Stimulated activated CD8-positive, alpha-beta memory T cell treated with anti-CD3 and anti-CD28 coated beads, Interleukin-4, amount 100 ng/mL, for 24 hours (primary cell): ENCODE results near the gene NCF4.
A peak's percentile ranks its signal among the peaks of the same experiment; 100 is the strongest.

Source experiments
- DNase-seq: peaks from one replicate; pipeline ENCODE4 v3.0.0-alpha.2; 2020; ENCODE audit warnings: low read depth

NCF4 gene

GRCh38 chr22:36838119-36839030 lies 22.4 kb upstream of the NCF4 start:
- no peak for DNase-seq

- no peak for DNase-seq
Measured at GRCh38 chr22:36839356-36840073, 21.3 kb upstream of the NCF4 start.

DNA sequence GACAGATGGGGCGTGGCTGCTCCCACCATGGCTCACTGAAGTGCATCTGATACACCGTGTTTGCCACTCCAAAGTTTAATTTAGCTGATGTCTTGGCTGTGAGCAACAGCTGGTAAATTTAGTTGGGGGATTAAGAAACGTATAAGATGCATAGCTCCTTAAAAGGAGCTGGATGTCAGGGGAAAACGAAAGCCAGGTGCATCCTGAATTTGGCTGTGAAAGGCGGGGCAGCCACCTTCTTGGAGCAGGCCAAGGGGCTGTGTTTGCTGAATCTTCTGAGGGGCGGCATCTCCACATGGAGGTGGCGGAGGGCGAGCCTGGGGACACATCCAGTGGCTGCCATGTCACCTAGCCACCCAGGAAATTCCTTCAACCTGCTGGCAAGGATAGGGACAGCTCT lies 20.7 kb upstream of the NCF4 start:
- DNase-seq = no peak

GRCh38 chr22:36846271-36846670 lies 14.5 kb upstream of the NCF4 start:
- no peak for DNase-seq

DNA sequence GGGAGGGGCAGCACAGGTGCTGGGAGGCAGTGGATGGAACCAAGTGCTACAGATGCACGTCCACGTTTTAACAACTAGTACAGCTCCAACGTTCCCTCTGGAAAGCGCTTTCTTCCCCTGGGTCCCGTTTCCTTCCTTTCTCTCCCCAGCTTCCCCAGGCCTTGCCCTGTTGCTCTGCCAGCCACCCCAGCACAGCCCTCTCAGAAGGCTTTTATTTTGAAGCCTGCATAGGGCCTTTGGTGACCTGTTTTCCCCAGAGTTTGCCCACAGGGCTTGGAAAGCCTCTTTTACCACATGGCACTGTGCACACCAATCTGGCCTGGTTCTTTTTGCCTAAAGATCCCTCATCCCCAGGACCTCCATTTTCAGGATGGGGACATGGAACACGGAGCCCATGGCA lies 13.9 kb upstream of the NCF4 start:
- DNase-seq = no peak

DNA sequence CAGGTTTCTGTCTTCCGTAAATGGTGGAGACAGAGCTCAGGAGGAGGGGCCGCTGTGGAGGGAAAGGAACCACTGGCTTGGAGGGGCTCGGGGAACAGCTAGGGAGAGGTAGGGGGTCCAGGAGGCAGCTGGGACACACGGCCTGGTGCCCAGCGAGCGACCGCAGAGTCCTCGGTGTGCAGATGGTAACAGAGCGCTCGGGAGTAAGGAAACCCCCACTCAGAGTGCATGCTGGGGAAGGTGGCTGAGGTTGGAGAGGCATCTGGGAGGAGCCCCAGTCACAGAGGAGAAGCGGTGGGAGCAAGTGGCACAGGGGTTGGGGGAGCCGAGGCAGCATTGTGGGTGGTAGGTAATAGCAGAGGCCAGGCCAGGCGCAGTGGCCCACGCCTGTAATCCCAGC lies 10.8 kb upstream of the NCF4 start:
- DNase-seq = no peak

- no peak for DNase-seq
Measured at GRCh38 chr22:36850682-36851081, 10.1 kb upstream of the NCF4 start.

DNA sequence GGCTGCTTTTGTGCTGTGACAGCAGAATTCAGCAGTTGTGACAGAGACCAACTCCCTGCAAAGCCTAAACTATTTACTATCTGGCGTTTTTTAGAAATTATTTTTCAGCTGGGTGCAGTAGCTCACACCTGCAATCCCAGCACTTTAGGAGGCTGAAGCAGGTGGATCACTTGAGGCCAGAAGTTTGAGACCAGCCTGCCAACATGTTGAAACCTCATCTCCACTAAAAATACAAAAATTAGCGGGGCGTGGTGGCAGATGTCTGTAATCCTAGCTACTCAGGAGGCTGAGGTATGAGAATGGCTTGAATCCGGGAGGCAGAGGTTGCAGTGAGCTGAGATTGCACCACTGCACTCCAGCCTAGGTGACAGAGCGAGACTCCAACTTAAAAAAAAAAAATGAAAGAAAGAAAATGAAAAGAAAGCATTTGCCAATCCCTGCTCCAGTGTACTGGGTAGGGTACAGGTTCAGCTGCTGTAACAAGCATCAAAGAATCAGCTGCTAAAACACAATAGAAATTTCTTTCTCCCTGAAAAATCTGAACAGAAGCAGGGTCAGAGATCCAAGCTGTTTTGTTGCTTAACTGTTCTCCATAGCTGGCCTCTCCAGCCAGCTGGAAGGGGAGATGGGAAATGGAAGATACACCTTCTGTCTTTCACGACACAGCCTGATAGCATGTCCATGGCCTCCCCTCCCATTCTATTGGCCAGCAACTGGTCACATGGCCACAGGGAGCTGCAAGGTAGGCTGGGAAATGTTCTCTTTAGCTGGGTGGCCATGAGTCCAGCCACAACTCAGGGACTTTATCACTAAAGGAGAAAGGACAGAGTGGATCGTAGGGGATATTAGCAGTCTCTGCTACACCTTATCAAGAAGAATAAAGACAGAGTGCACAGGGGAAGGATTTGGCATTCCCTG lies 8.5 kb upstream of the NCF4 start:
- no peak for DNase-seq

GRCh38 chr22:36853407-36854099 lies 7.3 kb upstream of the NCF4 start:
- DNase-seq = peak; percentile 82

- no peak for DNase-seq
Measured at GRCh38 chr22:36855478-36855877, 5.3 kb upstream of the NCF4 start.

- peak; percentile 86 for DNase-seq
Measured at GRCh38 chr22:36856121-36856791, 4.5 kb upstream of the NCF4 start.

DNA sequence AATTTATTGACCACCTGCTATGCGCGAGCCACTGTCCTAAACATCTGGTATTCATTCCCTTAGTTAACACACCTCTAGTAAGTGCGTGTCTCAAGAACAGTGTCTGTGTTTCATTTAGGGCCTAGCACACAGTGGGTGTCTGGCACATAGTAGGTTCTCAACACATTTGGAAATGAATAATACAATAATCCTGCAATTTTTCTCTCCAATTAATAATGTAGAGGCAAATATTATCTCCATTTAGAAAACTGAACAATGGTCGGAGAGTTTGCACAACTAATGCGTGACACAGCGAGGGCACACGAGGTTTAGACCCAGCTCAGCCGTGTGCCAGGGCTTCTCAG lies 4.0 kb upstream of the NCF4 start:
- no peak for DNase-seq

DNA sequence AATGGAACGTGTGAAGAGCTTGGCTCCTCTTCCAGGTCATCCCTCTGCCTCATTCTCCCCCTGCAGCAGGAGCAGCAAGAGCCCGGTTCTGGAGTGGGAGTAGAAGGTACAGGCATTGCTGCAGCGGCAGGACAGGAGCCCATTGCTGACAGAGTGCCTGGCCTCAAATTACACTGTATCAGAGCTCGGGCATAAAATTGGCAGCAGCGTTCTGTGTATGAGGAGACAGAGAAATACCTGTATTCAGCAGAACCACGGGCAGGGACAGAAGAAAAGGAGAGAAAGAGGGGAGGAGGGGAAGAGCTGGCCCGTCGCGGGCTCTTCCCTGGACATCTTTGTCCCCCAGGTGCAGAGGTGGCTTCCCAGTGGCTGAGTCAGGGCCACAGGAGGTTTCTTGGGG lies 2.6 kb upstream of the NCF4 start:
- no peak for DNase-seq

DNA sequence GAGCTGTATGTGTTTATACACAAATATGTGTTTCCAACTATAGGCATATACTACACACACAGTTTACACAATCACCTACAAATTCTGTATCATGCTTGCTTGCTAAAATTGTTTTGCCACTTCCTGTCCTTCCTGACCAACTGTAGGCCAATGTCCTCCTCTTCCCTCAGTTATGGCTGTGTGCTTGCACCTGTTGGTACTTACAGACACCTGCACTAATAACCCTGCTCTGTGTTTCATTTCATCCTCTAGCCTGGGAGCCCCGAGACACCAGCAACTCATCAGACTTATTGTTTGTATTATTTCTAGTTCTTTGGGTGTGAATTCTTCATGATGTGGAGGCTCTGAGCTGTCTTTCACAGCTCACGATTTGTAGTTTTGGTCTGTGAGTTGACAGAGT lies 1.8 kb upstream of the NCF4 start:
- DNase-seq = no peak

- DNase-seq = no peak
Measured at GRCh38 chr22:36860017-36860416, 789 bp upstream of the NCF4 start.

GRCh38 chr22:36860438-36860820 lies 377 bp upstream of the NCF4 start:
- no peak for DNase-seq

- DNase-seq = no peak
Measured at GRCh38 chr22:36862251-36863242, 1.7 kb downstream of the NCF4 start.

DNA sequence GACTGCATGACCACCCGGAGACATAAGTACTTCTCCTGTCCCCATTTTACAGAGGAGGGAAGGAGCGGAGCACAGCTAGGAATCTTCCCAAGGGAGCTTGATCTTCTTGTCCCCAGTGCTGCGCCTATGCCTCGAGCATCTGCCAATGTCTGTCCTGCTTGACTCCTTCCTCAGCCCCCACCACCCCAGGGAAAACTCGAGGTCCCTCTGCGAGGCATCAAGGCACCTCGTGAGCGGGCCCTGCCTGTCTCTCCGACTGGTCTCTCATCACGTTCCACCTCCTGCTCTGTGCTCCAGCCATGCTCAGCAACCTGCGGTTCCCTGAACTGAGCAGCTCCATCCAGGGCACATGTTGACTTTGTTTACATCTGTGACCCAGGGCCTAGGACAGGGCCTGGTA lies 2.5 kb downstream of the NCF4 start:
- DNase-seq = no peak

- no peak for DNase-seq
Measured at GRCh38 chr22:36863979-36864378, 3.2 kb downstream of the NCF4 start.
